ENCODE measurements around the gene ALPK3.

Gene ALPK3

GRCh38 chr15:84862214-84862975 is 45.2 kb downstream of the ALPK3 start:
- Histone ChIP-seq H3K27ac (ENCODE audit: low read depth, low read length) (no peak overlapping the region), H3K27me3 (ENCODE audit: control insufficient read depth, low read length) (peaks cover 6% of the 10 kb centered on the region; the same call in 1 of the 2 replicates), H3K4me3 (ENCODE audit: low read length) (no peak overlapping the region), H3K9me3 (ENCODE audit: control insufficient read depth, insufficient read depth, low read length) (no peaks in the 10 kb centered on the region), H3F3A (ENCODE audit: control insufficient read depth, insufficient read depth) (no peaks in the 10 kb centered on the region), H3K4me1 (ENCODE audit: control insufficient read depth, low read length) (no peaks in the 10 kb centered on the region), H3K79me2 (ENCODE audit: control insufficient read depth, low read length) (no peaks in the 10 kb centered on the region), H4K20me1 (ENCODE audit: control insufficient read depth, insufficient read depth, low read depth, low read length) (no peaks in the 10 kb centered on the region), H3K36me3 (ENCODE audit: control insufficient read depth, low read length) (no peaks in the 10 kb centered on the region), H3K4me2 (ENCODE audit: low read length) (no peak overlapping the region), H3K9me2 (replicated peaks; ENCODE audit: control insufficient read depth, low read length) (no peaks in the 10 kb centered on the region)
- TF ChIP-seq, protein P1, sequence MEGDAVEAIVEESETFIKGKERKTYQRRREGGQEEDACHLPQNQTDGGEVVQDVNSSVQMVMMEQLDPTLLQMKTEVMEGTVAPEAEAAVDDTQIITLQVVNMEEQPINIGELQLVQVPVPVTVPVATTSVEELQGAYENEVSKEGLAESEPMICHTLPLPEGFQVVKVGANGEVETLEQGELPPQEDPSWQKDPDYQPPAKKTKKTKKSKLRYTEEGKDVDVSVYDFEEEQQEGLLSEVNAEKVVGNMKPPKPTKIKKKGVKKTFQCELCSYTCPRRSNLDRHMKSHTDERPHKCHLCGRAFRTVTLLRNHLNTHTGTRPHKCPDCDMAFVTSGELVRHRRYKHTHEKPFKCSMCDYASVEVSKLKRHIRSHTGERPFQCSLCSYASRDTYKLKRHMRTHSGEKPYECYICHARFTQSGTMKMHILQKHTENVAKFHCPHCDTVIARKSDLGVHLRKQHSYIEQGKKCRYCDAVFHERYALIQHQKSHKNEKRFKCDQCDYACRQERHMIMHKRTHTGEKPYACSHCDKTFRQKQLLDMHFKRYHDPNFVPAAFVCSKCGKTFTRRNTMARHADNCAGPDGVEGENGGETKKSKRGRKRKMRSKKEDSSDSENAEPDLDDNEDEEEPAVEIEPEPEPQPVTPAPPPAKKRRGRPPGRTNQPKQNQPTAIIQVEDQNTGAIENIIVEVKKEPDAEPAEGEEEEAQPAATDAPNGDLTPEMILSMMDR (IDR thresholded peaks at IDR 0.05; ENCODE audit: low read depth, low read length, poor library complexity, severe bottlenecking): no peak
- no peak for TF ChIP-seq EZH2phosphoT487 (IDR thresholded peaks at IDR 0.05; ENCODE audit: borderline replicate concordance, low read length)

GRCh38 chr15:84863565-84864443 is 46.6 kb downstream of the ALPK3 start:
- no peak overlapping the region for H3K4me2 ChIP-seq (ENCODE audit: low read length)
- H3K27ac ChIP-seq (ENCODE audit: low read depth, low read length): no peak overlapping the region
- no peaks in the 10 kb centered on the region for H3K79me2 ChIP-seq (ENCODE audit: control insufficient read depth, low read length)
- H3K4me1 ChIP-seq (ENCODE audit: control insufficient read depth, low read length): no peaks in the 10 kb centered on the region
- no peaks in the 10 kb centered on the region for H4K20me1 ChIP-seq (ENCODE audit: control insufficient read depth, insufficient read depth, low read depth, low read length)
- H3K27me3 ChIP-seq (ENCODE audit: control insufficient read depth, low read length): peaks cover 6% of the 10 kb centered on the region; the same call in 1 of the 2 replicates
- no peaks in the 10 kb centered on the region for H3K9me2 ChIP-seq (replicated peaks; ENCODE audit: control insufficient read depth, low read length)
- no peak overlapping the region for H3K4me3 ChIP-seq (ENCODE audit: low read length)
- TF ChIP-seq, protein P1 (IDR thresholded peaks at IDR 0.05; ENCODE audit: low read depth, low read length, poor library complexity, severe bottlenecking): no peak
- no peak for TF ChIP-seq EZH2phosphoT487 (IDR thresholded peaks at IDR 0.05; ENCODE audit: borderline replicate concordance, low read length)
- H3K36me3 ChIP-seq (ENCODE audit: control insufficient read depth, low read length): no peaks in the 10 kb centered on the region
- H3K9me3 ChIP-seq (ENCODE audit: control insufficient read depth, insufficient read depth, low read length): no peaks in the 10 kb centered on the region
- no peaks in the 10 kb centered on the region for H3F3A ChIP-seq (ENCODE audit: control insufficient read depth, insufficient read depth)

DNA sequence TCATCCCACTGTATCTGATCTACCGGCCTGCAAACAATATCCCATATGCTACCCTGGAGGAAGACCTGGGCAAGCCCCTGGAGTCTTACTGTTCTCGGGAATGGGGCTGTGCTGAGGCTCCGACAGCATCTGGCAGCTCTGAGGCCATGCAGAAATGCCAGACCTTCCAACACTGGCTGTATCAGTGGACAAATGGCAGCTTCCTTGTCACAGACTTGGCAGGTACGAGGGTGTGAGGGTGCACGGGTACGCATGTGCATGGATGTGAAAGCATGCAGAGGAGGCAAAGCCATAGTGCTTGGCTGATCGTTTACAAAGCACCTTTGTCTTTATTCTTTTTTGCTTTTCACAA is 47.3 kb downstream of the ALPK3 start:
- Histone ChIP-seq H3K27me3 (ENCODE audit: control insufficient read depth, low read length) (peaks cover 6% of the 10 kb centered on the region; the same call in 1 of the 2 replicates), H3F3A (ENCODE audit: control insufficient read depth, insufficient read depth) (no peaks in the 10 kb centered on the region), H3K36me3 (ENCODE audit: control insufficient read depth, low read length) (no peaks in the 10 kb centered on the region), H3K79me2 (ENCODE audit: control insufficient read depth, low read length) (no peaks in the 10 kb centered on the region), H3K4me1 (ENCODE audit: control insufficient read depth, low read length) (no peaks in the 10 kb centered on the region), H4K20me1 (ENCODE audit: control insufficient read depth, insufficient read depth, low read depth, low read length) (no peaks in the 10 kb centered on the region), H3K9me3 (ENCODE audit: control insufficient read depth, insufficient read depth, low read length) (no peaks in the 10 kb centered on the region), H3K9me2 (replicated peaks; ENCODE audit: control insufficient read depth, low read length) (no peaks in the 10 kb centered on the region), H3K27ac (ENCODE audit: low read depth, low read length) (no peak overlapping the region), H3K4me2 (ENCODE audit: low read length) (no peak overlapping the region), H3K4me3 (ENCODE audit: low read length) (no peak overlapping the region)
- TF ChIP-seq EZH2phosphoT487 (IDR thresholded peaks at IDR 0.05; ENCODE audit: borderline replicate concordance, low read length): no peak
- TF ChIP-seq, protein P1 (IDR thresholded peaks at IDR 0.05; ENCODE audit: low read depth, low read length, poor library complexity, severe bottlenecking): no peak
